GM23338 (cell line): Measurements from ENCODE around the gene DNAJC12. TPM values are rescaled to one million over a fixed set of nuclear protein-coding genes. Genes with fewer than 3 reads are reported as not detected.

ENCODE experiments used
- ATAC-seq: fragments of 200-7000 bp; cut with Tn5 transposase; 3 replicates; pipeline ENCODE4 v1.9.1; 2020
- DNase-seq: peaks from one replicate; pipeline ENCODE4 v3.0.0-alpha.2; 2015; ENCODE audit warnings: low spot score
- H2AFZ ChIP-seq: fragments of 200-600 bp; sonication (generic); 2 replicates; pipeline ENCODE4 v1.8.0; 2016; ENCODE audit warnings: antibody characterized with exemption, mild to moderate bottlenecking, moderate library complexity
- H3F3A ChIP-seq: fragments of 200-600 bp; sonication (generic); replicated peaks from 2 replicates; pipeline ENCODE4 v1.8.0; 2017; ENCODE audit warnings: antibody characterized with exemption, mixed run types, low read depth
- H3K27ac ChIP-seq: fragments of 200-600 bp; sonication (generic); 2 replicates; pipeline ENCODE4 v1.6.1; 2016; ENCODE audit warnings: low read depth
- H3K27me3 ChIP-seq: fragments of 200-600 bp; sonication (generic); 2 replicates; pipeline ENCODE4 v1.8.0; 2016; ENCODE audit warnings: mild to moderate bottlenecking, mixed run types, moderate library complexity; ENCODE audit not compliant: insufficient read depth
- H3K36me3 ChIP-seq: fragments of 200-600 bp; sonication (generic); 2 replicates; pipeline ENCODE4 v1.8.0; 2016; ENCODE audit warnings: mild to moderate bottlenecking; ENCODE audit not compliant: insufficient read depth
- H3K4me1 ChIP-seq: fragments of 200-600 bp; sonication (generic); 2 replicates; pipeline ENCODE4 v1.8.0; 2016; ENCODE audit warnings: mild to moderate bottlenecking, moderate library complexity; ENCODE audit not compliant: insufficient read depth
- H3K4me2 ChIP-seq: fragments of 200-600 bp; sonication (generic); 2 replicates; pipeline ENCODE4 v1.7.1; 2017; ENCODE audit warnings: mixed run types
- H3K4me3 ChIP-seq: fragments of 200-600 bp; sonication (generic); 2 replicates; pipeline ENCODE4 v1.6.1; 2016; ENCODE audit warnings: mixed run types
- H3K79me2 ChIP-seq: fragments of 200-600 bp; sonication (generic); replicated peaks from 2 replicates; pipeline ENCODE4 v1.8.0; 2017; ENCODE audit warnings: mild to moderate bottlenecking; ENCODE audit not compliant: insufficient read depth
- H3K9me2 ChIP-seq: fragments of 200-600 bp; sonication (generic); 2 replicates; pipeline ENCODE4 v1.8.0; 2017; ENCODE audit not compliant: insufficient read depth
- H4K20me1 ChIP-seq: fragments of 200-600 bp; sonication (generic); replicated peaks from 2 replicates; pipeline ENCODE4 v1.8.0; 2017; ENCODE audit warnings: mild to moderate bottlenecking; ENCODE audit not compliant: insufficient read depth
- H3K27ac Mint-ChIP-seq: 2 replicates; pipeline ENCODE4 v1.8.0; 2020; ENCODE audit warnings: inconsistent platforms, mild to moderate bottlenecking, moderate library complexity, mixed read lengths
- H3K27me3 Mint-ChIP-seq: 3 replicates; pipeline ENCODE4 v1.8.0; 2022; ENCODE audit warnings: low read depth, mild to moderate bottlenecking, moderate library complexity, mixed read lengths, inconsistent platforms; ENCODE audit not compliant: insufficient read depth, poor library complexity
- H3K36me3 Mint-ChIP-seq: 3 replicates; pipeline ENCODE4 v1.8.0; 2021; ENCODE audit warnings: low read depth, mild to moderate bottlenecking, inconsistent platforms, moderate library complexity, mixed read lengths
- H3K4me1 Mint-ChIP-seq: 3 replicates; pipeline ENCODE4 v1.8.0; 2020; ENCODE audit warnings: mild to moderate bottlenecking, inconsistent platforms, mixed read lengths
- H3K4me3 Mint-ChIP-seq: 3 replicates; pipeline ENCODE4 v1.8.0; 2021; ENCODE audit warnings: moderate library complexity, mild to moderate bottlenecking, inconsistent platforms, mixed read lengths
- H3K9me3 Mint-ChIP-seq: 3 replicates; pipeline ENCODE4 v1.8.0; 2020; ENCODE audit warnings: moderate library complexity, mild to moderate bottlenecking, inconsistent platforms, mixed read lengths
- CREB1 ChIP-seq: fragments of 250-450 bp; sonication (Bioruptor Pico); IDR thresholded peaks from 2 replicates; pipeline ENCODE4 v1.5.0; 2020; ENCODE audit warnings: low read depth, mild to moderate bottlenecking, moderate library complexity
- EZH2phosphoT487 ChIP-seq: fragments of 200-600 bp; sonication (generic); IDR thresholded peaks from one replicate; pipeline ENCODE4 v1.8.1; 2018; ENCODE audit warnings: antibody characterized with exemption; ENCODE audit not compliant: unreplicated experiment
- JUNB ChIP-seq: IDR thresholded peaks from one replicate; pipeline ENCODE4 v1.6.1; 2016; ENCODE audit warnings: antibody characterized with exemption; ENCODE audit not compliant: unreplicated experiment
- POLR2AphosphoS5 ChIP-seq: IDR thresholded peaks from 2 replicates; pipeline ENCODE4 v1.6.1; 2016; ENCODE audit warnings: antibody characterized with exemption, low read depth
- REST ChIP-seq: IDR thresholded peaks from one replicate; pipeline ENCODE4 v1.6.1; 2018; ENCODE audit warnings: antibody characterized with exemption; ENCODE audit not compliant: unreplicated experiment
- ZNF114 ChIP-seq: fragments of 250-450 bp; sonication (Bioruptor Pico); IDR thresholded peaks from 2 replicates; pipeline ENCODE4 v1.5.0; 2020; ENCODE audit warnings: mild to moderate bottlenecking, moderate library complexity
- polyA plus RNA-seq: library from polyadenylated mRNA; unstranded; fragments of >200 nt; fragmentation: Nextera tagmentation; extraction: Ambion mirVana; gene quantifications from 2 replicates; pipeline ENCODE4 v1.2.1, GENCODE V29; 2016
- total RNA-seq: library from RNA; depleted of rRNA; stranded (reverse); fragments of >200 nt; shearing (Covaris generic); gene quantifications from 2 replicates; pipeline ENCODE4 v1.2.3, GENCODE V29; 2014
- TF ChIP-seq, protein P1 (sequence below): fragments of 250-450 bp; sonication (Bioruptor Pico); IDR thresholded peaks from 2 replicates; pipeline ENCODE4 v1.5.0; 2020; ENCODE audit warnings: mild to moderate bottlenecking, moderate library complexity

Gene DNAJC12
- total and polyA plus RNA-seq, 2 experiments from 2014 or later = 2.2 to 4.5 TPM

DNA sequence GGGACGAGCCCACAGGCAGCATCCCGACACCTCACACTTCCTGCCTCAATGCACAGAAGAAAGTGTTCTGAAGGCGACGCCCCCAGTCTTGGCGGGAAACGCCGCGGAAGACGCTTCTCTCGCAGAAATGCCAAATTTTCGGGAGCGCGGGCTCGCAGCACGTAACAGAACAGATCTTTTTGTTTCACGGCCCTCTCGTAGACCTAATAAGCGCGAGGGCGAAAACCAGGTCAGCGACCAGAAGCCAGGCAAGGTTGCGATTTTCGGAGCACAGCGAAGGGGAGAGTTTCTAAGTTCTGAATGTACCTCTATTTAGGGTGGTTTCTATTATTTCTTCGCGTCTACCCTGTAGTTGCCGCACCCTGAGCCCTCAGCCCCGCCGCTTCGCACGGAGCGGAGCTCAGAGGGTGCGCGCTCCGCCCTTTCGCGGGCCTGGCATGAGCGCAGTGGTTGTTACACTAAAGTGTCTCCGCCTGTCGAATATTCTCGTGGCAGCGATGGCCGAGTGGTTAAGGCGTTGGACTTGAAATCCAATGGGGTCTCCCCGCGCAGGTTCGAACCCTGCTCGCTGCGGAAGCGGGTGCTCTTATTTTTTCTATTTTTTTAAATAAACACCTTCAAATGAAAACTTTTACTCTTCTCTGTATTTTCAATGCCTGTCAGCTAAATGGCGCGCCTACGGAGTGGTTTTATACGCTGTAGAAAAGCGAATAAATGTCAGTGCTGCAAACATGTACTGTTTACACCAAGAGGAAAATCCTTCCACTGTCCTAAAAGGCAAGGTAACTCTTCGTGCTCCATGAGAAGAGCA, 73.8 kb downstream of the DNAJC12 start (continued):
- TF ChIP-seq CREB1 = peak; percentile 73

GRCh38 chr10:67763499-67764011, 74.4 kb downstream of the DNAJC12 start:
- H3K4me3 Mint-ChIP-seq = peak overlapping the region; percentile 94

More at GRCh38 chr10:67763499-67764011, 74.4 kb downstream of the DNAJC12 start:
- Mint-ChIP-seq H3K27me3 (peaks cover 20% of the 10 kb centered on the region), H3K27ac (no peak overlapping the region), H3K36me3 (peaks cover 4% of the 10 kb centered on the region), H3K4me1 (no peaks in the 10 kb centered on the region), H3K9me3 (peaks cover 6% of the 10 kb centered on the region; the same call in 2 of the 3 replicates)
- H3K79me2 ChIP-seq = no peaks in the 10 kb centered on the region
- no peaks in the 10 kb centered on the region for H3K36me3 ChIP-seq
- peak overlapping the region; percentile 80 for H3K4me2 ChIP-seq
- H3K4me1 ChIP-seq = no peaks in the 10 kb centered on the region
- no peaks in the 10 kb centered on the region for H4K20me1 ChIP-seq
- peak overlapping the region; percentile 91 for H2AFZ ChIP-seq
- peak overlapping the region; percentile 70 for H3K4me3 ChIP-seq
- H3K27me3 ChIP-seq = 0 out of 2 replicates have a peak, but pooled peaks cover 4% of the 10 kb centered on the region
- TF ChIP-seq ZNF114 (CRISPR knock-in tag) (no peak), REST (no peak), POLR2AphosphoS5 (peak; percentile 58), JUNB (no peak), EZH2phosphoT487 (no peak)
- TF ChIP-seq, protein P1, sequence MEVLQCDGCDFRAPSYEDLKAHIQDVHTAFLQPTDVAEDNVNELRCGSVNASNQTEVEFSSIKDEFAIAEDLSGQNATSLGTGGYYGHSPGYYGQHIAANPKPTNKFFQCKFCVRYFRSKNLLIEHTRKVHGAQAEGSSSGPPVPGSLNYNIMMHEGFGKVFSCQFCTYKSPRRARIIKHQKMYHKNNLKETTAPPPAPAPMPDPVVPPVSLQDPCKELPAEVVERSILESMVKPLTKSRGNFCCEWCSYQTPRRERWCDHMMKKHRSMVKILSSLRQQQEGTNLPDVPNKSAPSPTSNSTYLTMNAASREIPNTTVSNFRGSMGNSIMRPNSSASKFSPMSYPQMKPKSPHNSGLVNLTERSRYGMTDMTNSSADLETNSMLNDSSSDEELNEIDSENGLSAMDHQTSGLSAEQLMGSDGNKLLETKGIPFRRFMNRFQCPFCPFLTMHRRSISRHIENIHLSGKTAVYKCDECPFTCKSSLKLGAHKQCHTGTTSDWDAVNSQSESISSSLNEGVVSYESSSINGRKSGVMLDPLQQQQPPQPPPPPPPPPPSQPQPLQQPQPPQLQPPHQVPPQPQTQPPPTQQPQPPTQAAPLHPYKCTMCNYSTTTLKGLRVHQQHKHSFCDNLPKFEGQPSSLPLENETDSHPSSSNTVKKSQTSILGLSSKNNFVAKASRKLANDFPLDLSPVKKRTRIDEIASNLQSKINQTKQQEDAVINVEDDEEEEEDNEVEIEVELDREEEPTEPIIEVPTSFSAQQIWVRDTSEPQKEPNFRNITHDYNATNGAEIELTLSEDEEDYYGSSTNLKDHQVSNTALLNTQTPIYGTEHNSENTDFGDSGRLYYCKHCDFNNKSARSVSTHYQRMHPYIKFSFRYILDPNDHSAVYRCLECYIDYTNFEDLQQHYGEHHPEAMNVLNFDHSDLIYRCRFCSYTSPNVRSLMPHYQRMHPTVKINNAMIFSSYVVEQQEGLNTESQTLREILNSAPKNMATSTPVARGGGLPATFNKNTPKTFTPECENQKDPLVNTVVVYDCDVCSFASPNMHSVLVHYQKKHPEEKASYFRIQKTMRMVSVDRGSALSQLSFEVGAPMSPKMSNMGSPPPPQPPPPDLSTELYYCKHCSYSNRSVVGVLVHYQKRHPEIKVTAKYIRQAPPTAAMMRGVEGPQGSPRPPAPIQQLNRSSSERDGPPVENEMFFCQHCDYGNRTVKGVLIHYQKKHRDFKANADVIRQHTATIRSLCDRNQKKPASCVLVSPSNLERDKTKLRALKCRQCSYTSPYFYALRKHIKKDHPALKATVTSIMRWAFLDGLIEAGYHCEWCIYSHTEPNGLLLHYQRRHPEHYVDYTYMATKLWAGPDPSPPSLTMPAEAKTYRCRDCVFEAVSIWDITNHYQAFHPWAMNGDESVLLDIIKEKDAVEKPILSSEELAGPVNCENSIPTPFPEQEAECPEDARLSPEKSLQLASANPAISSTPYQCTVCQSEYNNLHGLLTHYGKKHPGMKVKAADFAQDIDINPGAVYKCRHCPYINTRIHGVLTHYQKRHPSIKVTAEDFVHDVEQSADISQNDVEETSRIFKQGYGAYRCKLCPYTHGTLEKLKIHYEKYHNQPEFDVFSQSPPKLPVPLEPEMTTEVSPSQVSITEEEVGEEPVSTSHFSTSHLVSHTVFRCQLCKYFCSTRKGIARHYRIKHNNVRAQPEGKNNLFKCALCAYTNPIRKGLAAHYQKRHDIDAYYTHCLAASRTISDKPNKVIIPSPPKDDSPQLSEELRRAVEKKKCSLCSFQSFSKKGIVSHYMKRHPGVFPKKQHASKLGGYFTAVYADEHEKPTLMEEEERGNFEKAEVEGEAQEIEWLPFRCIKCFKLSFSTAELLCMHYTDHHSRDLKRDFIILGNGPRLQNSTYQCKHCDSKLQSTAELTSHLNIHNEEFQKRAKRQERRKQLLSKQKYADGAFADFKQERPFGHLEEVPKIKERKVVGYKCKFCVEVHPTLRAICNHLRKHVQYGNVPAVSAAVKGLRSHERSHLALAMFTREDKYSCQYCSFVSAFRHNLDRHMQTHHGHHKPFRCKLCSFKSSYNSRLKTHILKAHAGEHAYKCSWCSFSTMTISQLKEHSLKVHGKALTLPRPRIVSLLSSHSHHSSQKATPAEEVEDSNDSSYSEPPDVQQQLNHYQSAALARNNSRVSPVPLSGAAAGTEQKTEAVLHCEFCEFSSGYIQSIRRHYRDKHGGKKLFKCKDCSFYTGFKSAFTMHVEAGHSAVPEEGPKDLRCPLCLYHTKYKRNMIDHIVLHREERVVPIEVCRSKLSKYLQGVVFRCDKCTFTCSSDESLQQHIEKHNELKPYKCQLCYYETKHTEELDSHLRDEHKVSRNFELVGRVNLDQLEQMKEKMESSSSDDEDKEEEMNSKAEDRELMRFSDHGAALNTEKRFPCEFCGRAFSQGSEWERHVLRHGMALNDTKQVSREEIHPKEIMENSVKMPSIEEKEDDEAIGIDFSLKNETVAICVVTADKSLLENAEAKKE (CRISPR knock-in tag) = no peak
- peaks cover 3% of the 10 kb centered on the region; the same call in 1 of the 2 replicates for H3F3A ChIP-seq
- no peak overlapping the region for H3K27ac ChIP-seq
- no peaks in the 10 kb centered on the region; the same call in 1 of the 2 replicates for H3K9me2 ChIP-seq
- ATAC-seq = peak; percentile 63
- DNase-seq = peak; percentile 74
